ENCODE measurements around the gene CTNNA2.
"Not testable (repeated sequence)": the region's sequence is repeated elsewhere in the genome, so short reads cannot be mapped to it uniquely, and the experiment has no call there.

Gene CTNNA2

DNA sequence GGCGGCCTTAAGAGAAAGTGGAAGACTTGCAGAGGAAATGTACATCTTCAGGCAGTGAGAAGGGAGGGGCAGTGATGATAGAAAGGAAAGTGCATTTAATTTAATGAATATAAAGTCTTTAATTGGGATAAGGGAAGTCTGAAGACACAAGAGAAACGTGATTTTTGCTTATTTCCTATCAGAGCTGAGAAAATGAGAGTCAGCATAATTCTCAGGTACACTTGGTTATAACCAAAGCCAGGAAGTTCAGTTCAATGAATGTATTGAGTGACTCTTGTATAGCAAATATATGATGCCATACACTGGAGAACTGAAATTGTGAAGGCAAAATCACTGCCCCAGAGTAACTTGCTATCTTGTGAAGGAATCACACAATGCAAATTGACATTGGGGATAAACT is 535.4 kb downstream of the CTNNA2 start:
- DNase-seq, result no peak

- DNase-seq, result no peak
These were observed 537.4 kb downstream of the CTNNA2 start for GRCh38 chr2:80050246-80050645.

DNA sequence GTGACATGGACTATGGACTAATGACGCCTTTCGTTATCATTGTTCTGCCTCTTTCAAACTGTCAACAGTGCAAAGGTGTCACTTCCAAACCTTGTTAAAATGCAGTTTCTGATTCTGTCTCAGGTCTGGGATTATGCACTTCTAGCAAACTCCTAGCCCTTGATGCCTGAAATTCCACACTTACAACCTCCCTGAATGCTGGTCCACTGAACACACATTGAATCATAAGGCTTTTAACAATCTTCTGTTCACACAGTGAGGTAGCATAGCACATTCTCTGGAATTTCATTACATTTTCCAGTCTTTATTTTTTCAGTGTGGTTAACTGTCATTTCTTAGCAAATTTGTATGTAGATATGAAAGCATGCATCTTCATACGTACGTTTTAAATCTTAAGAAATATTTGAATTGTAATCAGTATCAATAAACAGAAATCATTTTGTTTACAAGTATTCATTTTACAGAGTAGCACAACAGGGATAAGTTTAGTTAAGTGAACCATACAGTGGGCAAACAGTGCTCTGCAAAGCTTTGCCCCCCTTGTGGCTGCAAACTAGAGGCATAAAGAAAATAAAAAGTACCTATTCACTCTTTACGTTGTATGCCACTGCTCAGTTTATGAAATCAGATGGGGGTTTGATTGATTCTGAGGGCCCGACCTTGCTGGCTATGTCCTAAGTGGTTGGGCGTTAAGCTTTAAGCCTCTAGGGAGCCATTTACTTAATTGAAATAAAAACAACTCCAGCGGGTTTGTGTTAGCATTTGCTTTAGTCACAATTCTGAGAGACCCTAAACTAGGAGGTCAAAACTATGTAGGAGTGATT is 540.9 kb downstream of the CTNNA2 start:
- no peak for DNase-seq

GRCh38 chr2:80054346-80054675 is 541.5 kb downstream of the CTNNA2 start:
- no peak for DNase-seq

DNA sequence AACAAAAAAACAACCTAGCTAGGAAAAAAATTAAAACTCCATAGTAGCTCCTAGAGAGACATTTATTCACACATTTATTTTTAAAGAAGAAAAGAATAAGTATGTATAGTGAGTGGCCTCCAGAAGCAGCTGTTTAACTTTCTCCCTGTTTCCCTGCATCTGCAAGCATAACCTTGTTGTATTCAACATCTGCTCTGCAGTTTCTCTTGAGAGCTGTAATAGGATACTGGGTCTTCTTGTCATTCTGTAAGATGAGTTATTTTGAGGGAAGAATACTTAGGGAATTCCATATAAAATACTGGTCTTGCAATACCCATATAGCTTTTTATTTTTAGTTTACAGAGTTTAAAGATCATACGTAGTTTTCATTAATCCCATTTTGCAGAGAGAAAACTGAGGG is 545.1 kb downstream of the CTNNA2 start:
- DNase-seq, result no peak

DNA sequence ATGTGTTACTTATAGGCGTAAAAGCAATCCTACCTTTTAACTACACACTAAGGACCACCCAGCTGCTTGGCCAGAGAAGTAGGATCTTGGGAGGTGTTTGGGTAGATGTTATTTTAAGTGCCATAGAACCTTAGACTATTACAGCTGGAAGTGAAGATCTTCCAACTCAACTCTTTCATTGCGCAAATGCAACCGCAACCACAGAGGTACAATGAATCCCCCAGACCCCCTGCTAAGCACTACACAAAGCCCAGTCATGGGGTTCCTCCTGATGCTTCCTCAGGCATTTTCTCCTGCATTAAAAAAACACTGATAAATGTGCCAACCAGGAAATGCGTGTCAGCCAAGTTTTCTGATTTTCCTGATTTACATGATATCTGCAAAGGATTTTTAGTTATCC is 545.7 kb downstream of the CTNNA2 start:
- DNase-seq, result no peak

DNA sequence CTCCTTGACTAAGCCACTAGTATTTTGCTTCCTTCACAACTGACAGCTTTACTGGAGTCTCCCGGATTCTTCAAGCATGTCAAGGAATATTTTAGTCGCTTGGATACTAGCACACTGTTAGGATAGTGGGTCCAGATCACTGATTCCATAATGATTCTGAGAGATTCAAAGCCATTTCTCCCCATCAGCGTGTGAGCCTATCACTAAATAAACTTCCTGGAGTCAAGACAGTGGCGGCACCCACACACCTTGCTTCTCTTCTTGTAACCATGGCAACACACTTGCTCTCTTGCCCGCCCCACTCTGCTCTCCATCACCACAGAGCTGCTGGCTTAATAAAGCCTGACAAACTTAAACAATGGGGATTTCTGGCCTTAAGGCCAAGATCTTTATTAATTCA is 546.6 kb downstream of the CTNNA2 start:
- DNase-seq, result no peak

- DNase-seq, result no peak
These were observed 549.0 kb downstream of the CTNNA2 start for GRCh38 chr2:80061881-80062280.

GRCh38 chr2:80062298-80062697 is 549.4 kb downstream of the CTNNA2 start:
- no peak for DNase-seq

GRCh38 chr2:80068038-80068731 is 555.3 kb downstream of the CTNNA2 start:
- DNase-seq, result no peak

GRCh38 chr2:80070587-80070986 is 557.7 kb downstream of the CTNNA2 start:
- DNase-seq, result no peak

DNA sequence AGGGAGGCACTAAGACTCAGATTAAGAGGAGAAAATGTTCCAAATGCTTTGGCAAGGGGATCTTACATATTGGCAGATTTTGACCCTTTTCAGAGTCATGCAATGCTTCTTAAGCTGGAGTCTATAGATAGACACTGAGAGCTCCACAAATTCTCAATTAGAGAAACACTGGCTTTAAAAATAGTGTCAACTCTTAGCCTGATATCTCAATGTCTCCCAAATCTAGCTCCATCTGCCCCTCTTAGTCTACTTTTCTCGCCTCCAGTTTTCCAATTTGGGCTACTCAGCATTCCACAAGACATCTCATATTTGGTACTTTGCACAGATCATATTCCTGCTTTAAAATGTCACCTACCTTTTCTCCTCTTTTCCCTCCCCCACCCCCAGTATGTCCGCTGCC is 559.1 kb downstream of the CTNNA2 start:
- DNase-seq, result no peak

- peak; percentile 6 for DNase-seq
These were observed 560.3 kb downstream of the CTNNA2 start for GRCh38 chr2:80073134-80073561.

GRCh38 chr2:80074321-80075070 is 561.6 kb downstream of the CTNNA2 start:
- no peak for DNase-seq

- DNase-seq, result no peak
These were observed 562.9 kb downstream of the CTNNA2 start for GRCh38 chr2:80075719-80076118.

- DNase-seq, result no peak
These were observed 565.6 kb downstream of the CTNNA2 start for GRCh38 chr2:80078290-80079036.

GRCh38 chr2:80080957-80081356 is 568.1 kb downstream of the CTNNA2 start:
- no peak for DNase-seq

DNA sequence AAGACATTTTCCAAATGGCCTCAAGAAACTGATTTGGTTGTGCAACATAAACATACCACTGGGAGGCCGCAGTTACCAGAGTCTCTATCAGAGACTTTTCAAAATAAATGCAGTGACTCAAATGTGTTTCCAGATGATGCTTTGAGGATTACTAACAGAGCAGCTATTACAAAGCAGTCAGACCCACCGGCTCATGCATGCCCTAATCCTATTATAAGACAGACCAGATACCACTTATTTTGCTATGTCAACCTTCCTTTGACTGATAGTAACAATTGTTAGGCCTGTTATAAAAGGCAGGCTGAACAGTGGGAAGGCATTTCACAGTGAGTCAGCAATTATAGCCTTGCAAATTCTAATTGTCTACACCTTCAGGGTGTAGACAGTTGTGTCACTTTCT is 574.0 kb downstream of the CTNNA2 start:
- DNase-seq, result no peak

DNA sequence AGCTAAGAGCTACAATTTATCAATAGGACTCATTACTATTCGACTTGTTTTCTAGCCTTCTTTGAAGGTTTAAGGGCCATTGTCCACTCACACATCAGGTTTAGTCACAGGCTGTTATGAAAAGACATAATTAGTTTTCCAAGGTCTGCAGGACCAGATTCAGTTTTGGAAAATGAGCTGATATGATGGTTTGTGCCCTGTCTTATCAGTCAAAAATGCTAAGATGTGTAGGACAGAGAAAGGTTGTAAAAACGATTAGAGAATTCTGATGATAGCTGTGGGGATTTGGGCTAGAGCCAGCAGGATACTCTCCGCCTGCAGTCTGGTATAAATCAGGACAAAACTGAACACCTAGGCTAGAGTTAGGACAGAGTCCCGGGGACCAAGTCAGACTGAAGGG is 578.4 kb downstream of the CTNNA2 start:
- no peak for DNase-seq

DNA sequence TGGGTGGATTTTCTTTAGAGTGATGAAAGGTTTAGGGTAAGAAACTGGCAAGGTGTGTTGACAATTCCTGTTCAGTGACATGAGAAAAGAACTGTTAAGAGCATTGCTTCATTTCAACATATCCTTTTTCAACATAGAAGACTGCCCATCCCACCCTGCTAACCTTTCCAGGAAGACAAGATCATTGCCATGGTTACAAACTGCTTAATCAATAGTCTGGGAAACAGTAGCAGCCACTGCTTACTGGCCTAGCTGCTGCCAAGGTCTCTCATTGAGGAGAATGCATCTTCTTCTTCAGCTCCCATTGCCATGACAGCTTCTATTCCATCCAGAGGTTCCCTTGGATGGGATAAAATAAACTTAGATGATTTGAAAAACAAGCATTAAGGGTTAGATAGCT is 579.6 kb downstream of the CTNNA2 start:
- no peak for DNase-seq

DNA sequence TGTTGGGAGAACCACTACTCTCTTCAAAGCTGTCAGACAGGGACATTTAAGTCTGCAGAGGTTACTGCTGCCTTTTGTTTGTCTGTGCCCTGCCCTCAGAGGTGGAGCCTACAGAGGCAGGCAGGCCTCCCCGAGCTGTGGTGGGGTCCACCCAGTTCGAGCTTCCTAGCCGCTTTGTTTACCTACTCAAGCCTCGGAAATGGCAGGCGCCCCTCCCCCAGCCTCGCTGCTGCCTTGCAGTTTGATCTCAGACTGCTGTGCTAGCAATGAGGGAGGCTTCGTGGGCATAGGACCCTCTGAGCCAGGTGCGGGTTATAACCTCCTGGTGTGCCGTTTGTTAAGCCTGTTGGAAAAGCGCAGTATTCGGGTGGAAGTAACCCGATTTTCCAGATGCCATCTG is 585.7 kb downstream of the CTNNA2 start:
- not testable (repeated sequence) for DNase-seq

DNA sequence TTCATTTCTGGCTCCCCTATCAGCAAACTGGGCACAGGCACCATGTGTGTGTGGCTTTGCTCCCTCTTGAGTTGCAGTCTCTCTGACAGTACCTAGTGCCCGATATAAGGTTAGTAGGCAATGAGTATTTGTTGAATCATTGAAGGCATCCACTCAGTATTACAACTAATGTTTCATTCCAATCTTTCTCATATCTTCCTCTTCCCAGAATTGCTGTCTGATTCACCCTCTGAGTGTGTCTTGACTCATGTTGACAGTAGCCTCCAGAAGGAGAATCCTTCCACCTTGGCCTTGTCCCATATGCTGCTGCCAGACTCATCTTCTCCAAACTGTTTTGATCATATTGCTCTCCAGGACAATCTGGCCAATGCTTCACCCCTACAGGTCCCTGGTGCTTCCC is 589.2 kb downstream of the CTNNA2 start:
- no peak for DNase-seq

- no peak for DNase-seq
These were observed 592.3 kb downstream of the CTNNA2 start for GRCh38 chr2:80105015-80105640.
